HG03045 (cell line): ENCODE data around the gene BMPER.

Experiments used
- ATAC-seq: cut with Tn5 transposase; IDR thresholded peaks from one replicate; pipeline ENCODE4 v1.9.1; 2021; ENCODE audit warnings: mild to moderate bottlenecking, moderate library complexity; ENCODE audit not compliant: unreplicated experiment

Gene BMPER

GRCh38 chr7:34131371-34131770 is 226.0 kb downstream of the BMPER start:
- ATAC-seq = no peak

DNA sequence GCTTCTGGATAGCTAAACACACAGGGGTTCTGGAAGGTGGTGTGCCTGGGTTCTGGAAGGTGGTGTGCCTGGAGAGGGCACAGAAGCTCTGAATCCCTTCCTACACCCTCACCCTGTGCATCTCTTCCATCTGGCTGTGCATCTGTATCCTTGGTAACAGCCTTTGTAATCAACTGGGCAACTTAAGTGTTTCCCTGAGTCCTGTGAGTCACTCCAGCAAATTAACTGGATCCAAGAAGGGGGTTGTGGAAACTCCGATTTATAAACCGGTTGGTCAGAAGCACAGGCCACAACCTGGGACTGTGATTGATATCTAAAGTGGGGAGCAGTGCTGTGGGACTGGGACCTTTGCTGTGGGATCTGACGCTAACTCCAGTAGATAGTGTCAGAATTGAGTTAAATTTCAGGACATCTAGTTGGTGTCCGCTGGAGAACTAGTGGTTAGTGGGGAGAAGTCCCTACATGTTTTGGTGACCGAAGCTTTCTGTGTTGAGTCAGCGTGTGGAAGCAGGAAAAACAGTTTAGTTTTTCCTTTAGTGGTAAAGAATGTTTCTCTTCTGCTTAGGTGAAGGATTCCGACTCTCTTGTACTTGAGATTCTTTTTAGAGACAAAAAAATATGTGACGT is 228.1 kb downstream of the BMPER start:
- ATAC-seq = no peak

- no peak for ATAC-seq
These were observed 228.8 kb downstream of the BMPER start for GRCh38 chr7:34133983-34134782.

DNA sequence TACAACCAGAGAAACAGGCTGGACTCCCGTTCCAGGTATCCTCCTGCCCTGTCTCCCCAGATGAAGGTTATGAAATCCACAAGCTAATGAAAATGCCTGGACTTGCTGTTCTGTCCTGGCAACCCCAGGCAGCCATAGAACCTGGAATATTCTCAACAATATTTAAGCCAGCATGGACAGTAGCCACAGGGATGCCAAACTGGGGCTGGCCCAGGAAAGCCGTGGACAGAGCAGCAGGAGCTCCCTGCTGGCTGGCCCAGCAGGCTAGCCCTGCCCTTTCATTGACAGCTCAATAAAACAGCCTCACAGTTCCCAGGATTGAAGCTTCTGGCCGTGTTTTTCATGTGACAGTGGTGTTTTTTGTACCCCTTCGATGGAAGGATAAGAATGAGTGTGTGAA is 230.6 kb downstream of the BMPER start:
- no peak for ATAC-seq

- ATAC-seq = no peak
These were observed 231.4 kb downstream of the BMPER start for GRCh38 chr7:34136698-34137097.

DNA sequence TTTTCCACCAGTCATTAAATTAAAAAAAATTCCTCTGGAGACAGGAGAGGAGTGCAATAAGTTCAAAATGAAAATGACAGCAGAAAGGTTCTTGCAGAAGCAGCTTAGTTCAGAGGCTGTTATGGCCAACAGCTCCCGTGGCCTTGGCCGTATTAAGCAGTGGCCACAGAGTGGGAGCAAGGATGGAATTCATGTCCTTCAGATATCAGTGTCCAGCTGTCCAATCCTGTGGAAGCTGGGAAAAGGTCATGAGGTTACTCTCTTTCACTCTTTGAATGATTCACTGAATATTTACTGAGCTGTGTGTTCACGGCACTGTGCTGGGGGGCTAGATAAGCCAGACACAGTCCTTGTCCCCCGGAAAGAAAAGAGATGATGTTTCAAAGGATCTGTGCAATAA is 231.8 kb downstream of the BMPER start:
- ATAC-seq = no peak

DNA sequence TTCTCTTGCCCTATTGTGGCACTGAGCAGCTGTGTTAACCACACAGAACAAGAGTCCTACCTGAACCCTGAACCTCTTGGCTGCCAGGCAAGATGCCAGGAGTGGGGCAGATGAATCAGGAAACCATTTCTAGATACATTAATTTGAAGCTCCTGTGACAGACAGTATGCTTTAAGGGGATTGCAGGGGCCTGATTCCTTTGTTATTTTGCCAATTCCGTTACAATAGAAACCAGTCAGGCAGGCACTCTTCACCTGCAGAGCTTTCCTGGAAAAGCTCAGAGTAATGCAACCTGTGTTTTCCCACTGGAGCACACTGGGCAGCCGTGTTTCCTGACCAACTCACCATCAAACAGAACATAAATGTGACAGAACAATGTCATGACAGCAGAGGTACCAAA is 233.1 kb downstream of the BMPER start:
- no peak for ATAC-seq

GRCh38 chr7:34139086-34139485 is 233.7 kb downstream of the BMPER start:
- no peak for ATAC-seq

- ATAC-seq = no peak
These were observed 234.7 kb downstream of the BMPER start for GRCh38 chr7:34140066-34140465.

DNA sequence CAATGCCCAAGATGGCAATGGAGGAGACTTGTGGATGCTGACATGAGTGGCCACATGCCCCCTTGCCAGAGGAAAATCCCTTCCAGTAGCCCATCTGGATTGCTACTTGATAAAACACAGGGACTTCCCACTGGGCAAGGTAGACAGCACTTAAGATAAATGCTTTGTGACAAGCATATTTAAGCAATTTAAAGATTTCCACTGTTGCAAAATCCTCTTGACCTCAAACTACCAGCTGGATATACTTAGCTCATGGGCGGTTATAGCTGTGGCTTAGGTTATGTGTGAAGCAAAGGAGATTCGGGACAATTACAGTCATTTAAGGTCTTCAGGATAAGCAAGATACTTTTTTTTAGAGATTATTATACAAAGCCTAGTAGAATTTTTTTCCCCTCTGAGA is 238.1 kb downstream of the BMPER start:
- no peak for ATAC-seq

DNA sequence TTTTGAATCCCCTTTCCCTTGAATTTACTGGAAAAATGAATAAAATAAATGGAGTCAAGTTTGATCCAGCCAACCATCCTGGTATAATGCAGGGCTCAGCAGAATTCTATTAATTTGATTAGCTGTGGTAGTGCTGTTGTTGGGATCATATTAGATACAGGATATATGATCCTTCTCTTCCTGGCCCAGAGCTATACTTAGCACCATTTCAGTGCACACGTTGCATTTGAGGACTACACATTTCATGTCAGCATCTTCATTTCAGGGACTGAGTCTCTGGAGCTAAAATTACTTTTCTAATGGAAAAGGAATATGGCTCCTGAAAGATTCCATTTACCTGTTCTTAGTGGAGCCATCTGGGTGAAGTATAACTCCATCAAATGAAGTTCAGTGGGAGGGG is 240.3 kb downstream of the BMPER start:
- no peak for ATAC-seq

DNA sequence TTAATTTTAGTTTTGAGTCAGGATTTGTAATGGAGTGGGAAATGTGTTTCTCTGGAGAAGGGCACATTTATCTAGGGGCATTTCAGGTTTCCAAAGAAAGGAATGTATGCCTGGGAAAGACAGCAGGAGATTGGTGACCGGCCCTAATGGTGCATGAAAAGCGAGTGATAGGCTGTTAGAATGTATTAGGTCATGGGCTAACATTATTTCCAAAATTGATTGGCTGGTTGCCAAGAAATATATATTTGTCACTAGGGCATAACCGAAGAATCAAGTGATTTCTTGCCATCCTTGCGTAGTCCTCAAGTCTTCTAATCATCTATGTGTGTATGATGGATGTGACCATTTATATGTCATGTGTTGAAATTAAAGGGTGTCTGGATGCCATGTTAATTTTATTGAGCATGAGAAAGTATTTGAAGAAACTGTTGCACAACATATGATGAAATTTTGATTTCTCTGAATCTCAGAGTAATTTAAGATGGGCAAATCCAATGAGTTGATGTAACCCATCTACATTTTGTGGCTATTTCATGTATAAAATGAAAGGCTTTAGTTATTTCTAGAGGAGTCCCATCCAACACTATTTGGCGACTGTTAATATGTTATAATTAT is 248.4 kb downstream of the BMPER start:
- ATAC-seq = no peak

DNA sequence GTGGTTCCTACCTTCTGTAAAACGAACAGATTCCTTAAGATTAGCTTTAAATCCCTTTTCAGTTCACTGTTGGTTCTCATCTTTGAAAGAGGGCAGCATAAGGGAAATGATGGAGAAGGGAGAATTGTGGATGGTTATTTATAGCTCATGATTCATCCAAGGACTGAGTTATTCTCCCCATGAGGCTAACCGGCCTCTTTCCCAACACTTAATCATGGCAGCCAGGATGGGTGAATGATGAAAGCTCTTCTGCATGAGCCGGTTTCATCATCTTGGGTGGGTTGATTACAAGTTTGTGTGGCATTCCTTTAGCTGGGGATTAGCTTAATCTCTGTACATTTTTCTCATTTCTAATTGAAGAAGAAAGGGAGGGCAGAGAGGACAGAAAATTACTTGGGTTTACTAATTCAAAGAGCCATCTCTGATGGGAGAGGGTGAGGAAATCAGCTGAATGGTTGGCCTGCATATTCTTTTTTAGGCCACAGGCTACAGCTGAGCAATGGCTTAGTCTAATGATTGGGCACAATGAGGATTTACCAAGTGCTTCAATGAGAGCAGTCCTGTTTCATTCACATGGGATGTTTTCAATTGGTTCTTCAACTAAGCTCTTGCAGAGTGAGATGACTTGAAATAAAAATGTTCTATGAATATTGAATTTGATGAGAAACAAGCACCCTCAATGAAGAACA is 250.0 kb downstream of the BMPER start:
- ATAC-seq = no peak

DNA sequence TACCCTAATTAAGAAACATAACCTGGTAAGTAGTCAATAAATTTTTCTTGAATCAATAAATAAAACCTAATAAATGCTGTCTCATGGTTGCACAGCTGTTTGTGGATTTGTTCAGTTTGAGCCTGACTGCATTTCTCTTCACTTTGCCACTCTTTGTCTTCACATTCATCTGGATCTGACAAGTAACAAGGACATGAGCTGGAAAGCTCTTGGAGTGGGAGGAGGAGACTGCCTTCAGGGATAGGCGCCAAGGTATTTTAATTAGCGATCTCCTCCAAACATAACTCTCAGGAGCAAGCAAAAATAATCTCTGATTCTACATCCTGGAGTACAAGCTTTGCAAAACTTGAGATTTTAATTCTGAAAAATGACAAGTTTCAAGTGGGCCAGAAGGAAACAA is 251.0 kb downstream of the BMPER start:
- no peak for ATAC-seq

- no peak for ATAC-seq
These were observed 251.8 kb downstream of the BMPER start for GRCh38 chr7:34157137-34157536.

- ATAC-seq = no peak
These were observed 253.2 kb downstream of the BMPER start for GRCh38 chr7:34158368-34159153.

DNA sequence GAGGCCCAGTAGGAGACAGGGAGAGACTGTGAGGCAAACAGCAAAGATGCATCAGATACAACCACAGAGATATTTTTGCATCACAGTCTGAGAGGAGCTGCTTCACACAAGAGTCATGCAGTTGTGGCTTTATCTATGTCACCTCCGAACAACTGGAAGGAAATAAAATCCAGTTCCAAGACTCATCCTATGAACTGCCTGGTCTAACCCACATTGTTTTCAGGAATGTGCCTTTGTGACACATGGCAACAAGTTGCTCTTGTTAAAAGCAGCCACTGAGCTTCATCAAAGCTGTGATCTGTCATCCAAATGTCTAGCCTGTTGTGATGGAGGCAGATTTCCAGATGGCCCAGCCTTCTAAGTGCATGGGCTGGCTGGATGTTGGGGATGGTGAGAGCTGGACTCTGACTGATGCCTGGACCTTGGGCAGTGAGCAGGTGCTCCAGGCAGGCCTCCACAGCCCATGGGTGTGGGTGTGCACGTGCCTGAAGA is 255.0 kb downstream of the BMPER start:
- no peak for ATAC-seq

DNA sequence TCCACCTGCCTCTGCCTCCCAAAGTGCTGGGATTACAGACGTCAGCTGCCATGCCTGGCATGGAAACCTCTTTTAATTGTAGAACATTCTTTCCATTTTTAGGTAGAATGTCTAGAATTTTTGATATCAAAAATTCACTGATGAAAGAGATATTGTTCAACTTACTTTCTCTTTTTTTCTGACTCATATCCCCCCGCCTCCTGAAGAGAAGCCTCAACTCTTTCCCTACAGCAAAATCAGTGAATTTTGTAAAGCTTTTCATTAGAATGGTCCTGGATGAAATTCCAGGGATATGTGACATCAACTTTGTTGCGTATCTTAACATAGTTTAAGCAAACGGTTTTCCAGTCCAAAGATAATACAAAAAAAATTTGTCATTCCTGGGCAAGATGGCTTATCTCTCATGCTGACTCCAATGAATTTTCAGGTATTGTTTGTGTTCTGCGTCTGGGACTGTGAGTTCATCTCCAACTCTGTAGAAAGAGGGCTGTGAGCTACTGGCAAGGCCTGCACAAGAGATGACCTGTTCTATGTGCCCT is 256.8 kb downstream of the BMPER start:
- ATAC-seq = no peak

DNA sequence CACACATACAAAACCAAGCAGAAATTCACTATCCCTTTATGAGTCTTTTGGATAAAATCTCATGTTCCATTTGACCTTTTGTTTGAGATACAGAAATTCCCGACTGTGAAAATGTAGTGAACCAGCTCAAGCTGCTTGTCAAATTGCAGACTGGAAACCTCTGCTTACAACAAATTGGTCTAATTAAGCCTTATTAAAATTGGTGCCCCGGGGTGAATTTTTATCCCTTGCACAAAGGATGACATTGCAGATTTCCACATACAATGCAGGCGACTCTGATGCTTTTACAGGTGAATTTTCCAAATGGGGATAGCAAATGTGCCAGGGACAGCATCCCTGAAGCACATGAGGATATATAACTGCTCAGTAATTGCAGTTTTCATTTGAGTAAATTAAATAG is 257.3 kb downstream of the BMPER start:
- ATAC-seq = no peak

GRCh38 chr7:34163956-34164355 is 258.6 kb downstream of the BMPER start:
- ATAC-seq = no peak
